Ascending aorta (tissue), 2 donors: ENCODE results near the gene EFHB. TPM values are rescaled to one million over a fixed set of nuclear protein-coding genes. Genes with fewer than 3 reads are reported as not detected.
A peak's percentile ranks its signal among the peaks of the same experiment; 100 is the strongest.

Experiments used
- DNase-seq, 2 donors: peaks; one replicate each; pipeline ENCODE4 v3.0.0-alpha.2; 2019; ENCODE audit warnings: low spot score in 2 of 2
- H3K27ac ChIP-seq, 2 donors: fragments of 200-600 bp; sonication (generic); one replicate each; pipeline ENCODE4 v1.5.1; 2016 to 2017; ENCODE audit warnings: mild to moderate bottlenecking in 1 of 2
- H3K27me3 ChIP-seq: fragments of 200-600 bp; sonication (generic); one replicate; pipeline ENCODE4 v1.5.1; 2017
- H3K36me3 ChIP-seq, 2 donors: fragments of 200-600 bp; sonication (generic); one replicate each; pipeline ENCODE4 v1.5.1; 2016
- H3K4me1 ChIP-seq, 2 donors: fragments of 200-600 bp; sonication (generic); one replicate each; pipeline ENCODE4 v1.5.1; 2016 to 2017; ENCODE audit warnings: mild to moderate bottlenecking in 1 of 2
- H3K4me3 ChIP-seq, 2 donors: fragments of 200-600 bp; sonication (generic); one replicate each; pipeline ENCODE4 v1.5.1; 2016 to 2017; ENCODE audit warnings: mild to moderate bottlenecking in 1 of 2
- H3K9me3 ChIP-seq, 2 donors: fragments of 200-600 bp; sonication (generic); one replicate each; pipeline ENCODE4 v1.5.1; 2016
- intact Hi-C: fragments of 100-400 bp; cut with DNase I; formaldehyde crosslinking; loops from one replicate; pipeline ENCODE4 v1.15.1; 2023
- total RNA-seq: library from RNA; depleted of rRNA; stranded (reverse); fragments of >200 nt; gene quantifications from one replicate; pipeline ENCODE4 v1.1.0, GENCODE V29; 2016
- TF ChIP-seq, protein P1 (sequence below), 3 experiments: fragments of 200-600 bp in 2 of 3; fragments of 450-650 bp in 1 of 3; sonication (generic) in 2 of 3; IDR thresholded peaks; one replicate each; pipeline ENCODE4 v1.5.1; 2016 to 2019; ENCODE audit warnings: antibody characterized with exemption in 3 of 3, mild to moderate bottlenecking in 1 of 3, moderate library complexity in 1 of 3

The EFHB gene
- total RNA-seq, 1 donor from 2014 or later: not detected

DNA sequence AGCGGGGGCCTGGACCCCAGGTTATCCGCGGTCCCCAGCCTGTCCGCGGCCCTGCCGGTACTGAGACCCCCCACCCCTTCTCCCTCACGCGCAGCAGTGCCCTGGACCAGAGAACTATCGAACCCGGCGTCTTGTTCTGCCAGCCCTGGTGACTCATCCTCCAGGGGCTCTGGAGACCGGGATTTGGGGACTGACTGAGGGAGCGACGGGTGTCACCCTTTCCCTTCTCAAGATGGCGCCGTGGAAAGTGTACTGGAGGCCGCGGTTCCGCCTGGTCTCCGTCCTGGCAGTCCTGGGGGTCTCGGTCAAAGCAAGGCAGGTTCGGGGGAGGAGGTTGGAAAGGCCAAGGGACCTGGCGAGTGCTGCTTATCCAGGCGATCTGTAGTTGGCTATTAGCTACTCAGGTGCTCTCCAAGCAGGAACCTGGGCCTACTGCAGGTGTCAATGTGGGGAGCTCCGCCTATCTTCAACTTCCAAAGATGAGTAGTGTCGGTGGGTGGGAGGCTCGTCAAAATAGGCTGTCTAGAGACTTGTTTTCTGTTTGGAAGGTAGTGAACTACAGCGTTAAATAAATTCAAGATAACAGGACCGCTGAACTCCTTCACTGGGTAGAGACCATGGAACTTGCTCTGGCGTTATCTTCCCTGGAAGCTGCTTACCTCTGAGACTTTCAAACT, 13.7 kb upstream of the EFHB start:
- H3K4me1 ChIP-seq: peaks cover 10 to 21% of the 10 kb centered on the region in 2 donors
- peak overlapping the region; percentile 94 to 99 for H3K4me3 ChIP-seq
- H3K9me3 ChIP-seq: no peaks in the 10 kb centered on the region
- H3K36me3 ChIP-seq: peaks cover 0 to 6% of the 10 kb centered on the region in 2 donors
- intact Hi-C loops: loop anchor here (1.0 to 10.0 kb wide), 5 partner anchors 94 to 1523 kb away; partner anchors contain the start of genes SATB1 and SGO1
- TF ChIP-seq, protein P1, sequence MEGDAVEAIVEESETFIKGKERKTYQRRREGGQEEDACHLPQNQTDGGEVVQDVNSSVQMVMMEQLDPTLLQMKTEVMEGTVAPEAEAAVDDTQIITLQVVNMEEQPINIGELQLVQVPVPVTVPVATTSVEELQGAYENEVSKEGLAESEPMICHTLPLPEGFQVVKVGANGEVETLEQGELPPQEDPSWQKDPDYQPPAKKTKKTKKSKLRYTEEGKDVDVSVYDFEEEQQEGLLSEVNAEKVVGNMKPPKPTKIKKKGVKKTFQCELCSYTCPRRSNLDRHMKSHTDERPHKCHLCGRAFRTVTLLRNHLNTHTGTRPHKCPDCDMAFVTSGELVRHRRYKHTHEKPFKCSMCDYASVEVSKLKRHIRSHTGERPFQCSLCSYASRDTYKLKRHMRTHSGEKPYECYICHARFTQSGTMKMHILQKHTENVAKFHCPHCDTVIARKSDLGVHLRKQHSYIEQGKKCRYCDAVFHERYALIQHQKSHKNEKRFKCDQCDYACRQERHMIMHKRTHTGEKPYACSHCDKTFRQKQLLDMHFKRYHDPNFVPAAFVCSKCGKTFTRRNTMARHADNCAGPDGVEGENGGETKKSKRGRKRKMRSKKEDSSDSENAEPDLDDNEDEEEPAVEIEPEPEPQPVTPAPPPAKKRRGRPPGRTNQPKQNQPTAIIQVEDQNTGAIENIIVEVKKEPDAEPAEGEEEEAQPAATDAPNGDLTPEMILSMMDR (IDR thresholded peaks at IDR 0.05): peak in 1 of 3 experiments; percentile 3
- no peaks in the 10 kb centered on the region for H3K27me3 ChIP-seq
- DNase-seq: peak in 1 of 2 donors; percentile 80
- H3K27ac ChIP-seq: peak overlapping the region; percentile 100

DNA sequence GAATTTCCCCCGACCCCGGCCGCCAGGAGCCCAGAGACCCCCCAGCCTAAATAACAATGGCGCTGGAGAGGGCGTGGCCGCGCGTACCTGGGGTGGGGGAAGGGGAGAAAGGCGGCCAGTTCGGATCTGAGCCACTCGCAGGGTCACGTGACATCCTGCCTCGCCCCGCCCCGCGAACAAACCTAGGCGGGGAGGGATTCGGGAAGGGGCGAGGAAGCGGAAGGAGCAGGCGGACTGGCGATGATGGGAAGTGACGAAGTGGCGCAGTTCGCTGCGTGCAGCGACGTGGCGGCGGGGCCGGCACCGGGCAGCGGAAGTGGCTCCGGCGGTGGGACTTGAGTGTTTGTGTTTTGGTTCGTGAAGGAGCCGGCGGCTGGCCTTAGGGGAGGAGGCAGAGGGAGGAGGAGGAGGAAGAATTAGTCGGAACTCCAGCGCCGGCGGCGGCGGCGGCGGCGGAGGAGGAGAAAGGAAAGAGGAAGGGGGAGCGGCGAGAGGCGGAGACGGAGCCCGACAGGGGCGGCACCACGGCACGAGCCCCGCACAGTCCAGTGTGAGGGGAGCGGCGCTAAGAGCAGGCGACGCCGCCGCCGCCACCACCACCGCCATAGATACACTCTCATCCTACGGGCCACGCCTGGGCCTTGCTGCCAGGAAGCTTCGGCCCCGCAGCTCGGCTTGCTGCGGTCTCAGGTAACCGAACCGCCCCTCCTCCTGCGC, 13.0 kb upstream of the EFHB start, which contains the start of gene RAB5A:
RAB5A (plus strand) TSS at position 266 of the 717 bp plus-strand sequence. CDS start 3,802 bp downstream, outside the sequence.
- intact Hi-C loops: loop anchor here (1.0 to 10.0 kb wide), 6 partner anchors 58 to 1522 kb away; partner anchors contain the start of genes SATB1 and SGO1
- H3K36me3 ChIP-seq: no peaks in the 10 kb centered on the region
- no peaks in the 10 kb centered on the region for H3K9me3 ChIP-seq
- no peaks in the 10 kb centered on the region for H3K27me3 ChIP-seq
- H3K4me1 ChIP-seq: peaks cover 10 to 21% of the 10 kb centered on the region in 2 donors
- TF ChIP-seq, protein P1 (IDR thresholded peaks at IDR 0.05): no peak
- H3K4me3 ChIP-seq: peak within 1 kb of the TSS; percentile 94 to 99
- peak; percentile 95 to 99 for DNase-seq
- peak within 1 kb of the TSS; percentile 100 for H3K27ac ChIP-seq

- Histone ChIP-seq H3K4me3 (peak overlapping the region; percentile 94 to 99), H3K9me3 (no peaks in the 10 kb centered on the region), H3K4me1 (peaks cover 10 to 21% of the 10 kb centered on the region in 2 donors), H3K36me3 (no peaks in the 10 kb centered on the region), H3K27ac (peak overlapping the region; percentile 100), H3K27me3 (no peaks in the 10 kb centered on the region)
- peak in 1 of 2 donors; percentile 64 for DNase-seq
- intact Hi-C loops: loop anchor here (1.0 to 10.0 kb wide), 5 partner anchors 57 to 1521 kb away; partner anchors contain the start of genes SATB1 and SGO1
- TF ChIP-seq, protein P1 (IDR thresholded peaks at IDR 0.05): no peak
Measured at GRCh38 chr3:19945969-19946831, 12.2 kb upstream of the EFHB start.

DNA sequence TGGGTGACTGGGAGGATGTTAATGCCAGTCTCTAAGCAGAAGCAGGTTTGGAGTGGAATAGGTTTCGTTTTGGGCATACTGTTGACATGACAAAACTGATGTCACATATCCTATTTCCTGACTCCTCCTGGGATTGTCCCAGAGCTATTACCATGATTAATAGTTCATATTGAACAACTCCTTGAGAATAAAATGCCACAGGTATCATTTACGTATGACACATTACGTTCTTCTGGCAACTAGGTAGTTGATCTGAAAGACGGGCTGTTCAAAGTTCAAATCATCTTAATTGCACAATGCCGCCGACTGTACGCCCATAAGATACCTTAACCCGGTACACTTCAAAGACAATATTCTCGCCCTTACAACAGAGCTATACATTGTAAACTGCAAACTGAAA, 11.5 kb upstream of the EFHB start:
- Histone ChIP-seq H3K4me3 (peak overlapping the region in 1 of 2 donors; percentile 94), H3K9me3 (no peaks in the 10 kb centered on the region), H3K36me3 (no peaks in the 10 kb centered on the region), H3K4me1 (peaks cover 10 to 16% of the 10 kb centered on the region in 2 donors), H3K27ac (no peak overlapping the region), H3K27me3 (no peaks in the 10 kb centered on the region)
- TF ChIP-seq, protein P1 (IDR thresholded peaks at IDR 0.05): no peak
- no peak for DNase-seq
- intact Hi-C loops: loop anchor here (5.0 to 10.0 kb wide), 3 partner anchors 367 to 1521 kb away; partner anchors contain the start of gene SATB1

DNA sequence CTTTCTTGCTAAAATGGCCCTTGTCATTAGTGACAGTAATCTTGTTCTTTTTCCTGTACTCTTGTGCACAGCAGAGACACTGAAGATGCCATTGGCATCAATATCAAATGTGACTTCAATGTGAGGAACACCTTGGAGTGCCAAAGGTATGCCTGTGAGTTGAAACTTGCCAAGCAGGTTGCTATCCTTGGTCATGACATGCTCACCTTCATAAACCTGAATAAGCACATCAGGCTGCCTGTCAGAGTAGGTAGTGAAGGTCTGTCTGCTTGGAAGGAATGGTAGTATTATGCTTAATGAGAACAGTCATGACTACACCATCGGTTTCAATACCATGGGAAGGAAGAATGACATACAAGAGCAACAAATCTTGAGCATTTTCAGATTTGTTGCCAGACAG, 6.6 kb upstream of the EFHB start:
- Histone ChIP-seq H3K9me3 (no peaks in the 10 kb centered on the region), H3K36me3 (no peaks in the 10 kb centered on the region), H3K4me1 (no peaks in the 10 kb centered on the region), H3K4me3 (no peak overlapping the region), H3K27ac (no peak overlapping the region), H3K27me3 (no peaks in the 10 kb centered on the region)
- TF ChIP-seq, protein P1 (IDR thresholded peaks at IDR 0.05): no peak
- intact Hi-C loops: loop anchor here (10.0 kb wide), 2 partner anchors 576 to 1516 kb away; partner anchors contain the start of gene SATB1
- DNase-seq: no peak
